NCI-H226 (cell line): Measurements from ENCODE around the gene SRR.

ENCODE experiments used
- DNase-seq: peaks from one replicate; pipeline ENCODE4 v3.0.0-alpha.2; 2015

SRR gene

GRCh38 chr17:2295575-2295974 lies 8.2 kb upstream of the SRR start:
- peak; percentile 81 for DNase-seq

- no peak for DNase-seq
These were observed 6.7 kb upstream of the SRR start for GRCh38 chr17:2297023-2297422.

- DNase-seq: no peak
These were observed 4.6 kb upstream of the SRR start for GRCh38 chr17:2299136-2299535.

- DNase-seq: no peak
These were observed 4.0 kb upstream of the SRR start for GRCh38 chr17:2299756-2300155.

GRCh38 chr17:2302778-2303203 lies 959 bp upstream of the SRR start:
- no peak for DNase-seq

- no peak for DNase-seq
These were observed 1.2 kb downstream of the SRR start for GRCh38 chr17:2304931-2305330.

GRCh38 chr17:2309338-2310154 lies 5.8 kb downstream of the SRR start:
- peak; percentile 16 for DNase-seq

- DNase-seq: no peak
These were observed 9.0 kb downstream of the SRR start for GRCh38 chr17:2312736-2313135.

GRCh38 chr17:2316916-2317205 lies 13.1 kb downstream of the SRR start:
- peak; percentile 40 for DNase-seq

- DNase-seq: no peak
These were observed 14.0 kb downstream of the SRR start for GRCh38 chr17:2317796-2318195.

GRCh38 chr17:2319051-2319450 lies 15.3 kb downstream of the SRR start:
- no peak for DNase-seq

- DNase-seq: no peak
These were observed 17.6 kb downstream of the SRR start for GRCh38 chr17:2321399-2321798.

GRCh38 chr17:2323629-2324314 lies 20.0 kb downstream of the SRR start:
- DNase-seq: no peak

GRCh38 chr17:2331303-2331702 lies 27.6 kb downstream of the SRR start:
- DNase-seq: no peak

GRCh38 chr17:2335726-2336214 lies 32.0 kb downstream of the SRR start:
- no peak for DNase-seq

GRCh38 chr17:2336215-2336851 lies 32.6 kb downstream of the SRR start, which contains the start of gene TSR1:
Gene TSR1 (minus strand): TSS chr17:2336457. CDS start chr17:2336427, 30 bp downstream.
- DNase-seq: peak; percentile 91

GRCh38 chr17:2336852-2337543 lies 33.2 kb downstream of the SRR start, which contains the start of gene SGSM2:
Gene SGSM2 (plus strand): TSS chr17:2337501. CDS start chr17:2337689, 188 bp downstream.
- peak; percentile 47 for DNase-seq

- peak; percentile 64 for DNase-seq
These were observed 34.0 kb downstream of the SRR start for GRCh38 chr17:2337544-2338314.

- no peak for DNase-seq
These were observed 34.5 kb downstream of the SRR start for GRCh38 chr17:2338315-2338657.

- no peak for DNase-seq
These were observed 39.7 kb downstream of the SRR start for GRCh38 chr17:2343421-2343820.

GRCh38 chr17:2344528-2344927 lies 40.8 kb downstream of the SRR start:
- DNase-seq: no peak

GRCh38 chr17:2346475-2346874 lies 42.7 kb downstream of the SRR start:
- no peak for DNase-seq
